ENCODE results near the gene VPS33A. TPM values are rescaled to one million over a fixed set of nuclear protein-coding genes. Genes with fewer than 3 reads are reported as not detected.

Gene VPS33A
- total RNA-seq, 1 donor from 2014 or later = 15.3 TPM

DNA sequence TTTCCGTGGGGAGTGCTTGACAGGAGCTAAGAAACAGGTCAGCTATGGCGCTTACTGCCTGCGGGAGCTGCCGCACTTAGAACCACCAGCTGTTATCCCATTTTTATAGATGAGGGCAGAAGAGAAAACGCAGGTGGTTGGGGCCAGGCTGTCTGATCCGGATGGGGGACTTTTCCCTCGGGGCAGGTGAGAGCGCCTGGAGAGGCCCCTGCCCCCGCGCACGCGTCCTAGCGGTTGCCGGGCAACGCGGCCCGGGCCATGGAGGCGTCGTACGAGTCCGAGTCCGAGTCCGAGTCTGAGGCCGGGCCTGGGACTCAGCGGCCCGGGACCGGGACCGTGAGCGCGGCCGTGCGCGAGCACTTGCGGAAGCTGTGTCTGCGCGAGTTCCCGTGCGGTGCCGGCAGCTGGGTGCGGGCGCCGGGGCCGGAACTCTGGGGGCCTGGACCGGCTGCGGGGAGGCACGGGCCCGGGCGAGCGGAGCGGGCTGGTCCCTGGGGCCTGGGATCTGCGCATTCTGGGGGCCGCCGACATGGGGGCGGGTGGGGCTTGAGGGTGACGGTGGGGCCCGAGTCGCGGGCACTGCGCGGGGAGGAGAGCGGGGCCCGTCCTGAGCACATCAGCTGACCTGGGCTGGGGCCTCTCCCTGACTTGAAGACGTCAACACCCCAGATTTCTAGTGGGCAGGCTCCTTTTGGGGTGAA lies 83.3 kb downstream of the VPS33A start, which contains the start of gene LRRC43:
Gene LRRC43 (plus strand): TSS at position 237 of the 701 bp plus-strand sequence. CDS start 22 bp downstream, at position 259.
- DNase-seq (ENCODE audit: low read depth in 2 of 2) = peak in 1 of 2 donors; percentile 33

Other genes with a start within 250 kb of the VPS33A start
- 6.0 and 9.6 TPM in 2 replicates for gene BCL7A, start 244.6 kb downstream of the VPS33A start, total RNA-seq
- gene MLXIP, start 187.7 kb downstream of the VPS33A start, total RNA-seq = 18.4 and 31.1 TPM in 2 replicates
- gene IL31, start 92.3 kb downstream of the VPS33A start, total RNA-seq = not detected in 2 replicates
- 1.1 and 1.5 TPM in 2 replicates for gene LRRC43, start 83.4 kb downstream of the VPS33A start, total RNA-seq
- gene B3GNT4, start 62.8 kb downstream of the VPS33A start, total RNA-seq = under 0.01 TPM in 2 replicates
- 58.7 and 60.6 TPM in 2 replicates for gene DIABLO, start 40.4 kb downstream of the VPS33A start, total RNA-seq
- 22.6 and 28.7 TPM in 2 replicates for gene CLIP1, start 156.2 kb upstream of the VPS33A start, total RNA-seq
- 10.1 and 12.8 TPM in 2 replicates for gene ZCCHC8, start 234.4 kb upstream of the VPS33A start, total RNA-seq

All from dermis microvascular lymphatic vessel endothelial cell (primary cell).